ENCODE data around the gene SPINT2.

GRCh38 chr19:38323291-38323690 is 58.9 kb downstream of the SPINT2 start:
- TF ChIP-seq CTCF (conservative IDR thresholded peaks at IDR 0.05; ENCODE audit: low read depth, low read length) = no peak
- TF ChIP-seq EZH2 (IDR thresholded peaks at IDR 0.05; ENCODE audit: low read length, unreplicated experiment) = no peak
- no peak for TF ChIP-seq EZH2phosphoT487 (IDR thresholded peaks at IDR 0.05; ENCODE audit: borderline replicate concordance, low read length)
